ENCODE data around the gene ZNF891.

The ZNF891 gene

DNA sequence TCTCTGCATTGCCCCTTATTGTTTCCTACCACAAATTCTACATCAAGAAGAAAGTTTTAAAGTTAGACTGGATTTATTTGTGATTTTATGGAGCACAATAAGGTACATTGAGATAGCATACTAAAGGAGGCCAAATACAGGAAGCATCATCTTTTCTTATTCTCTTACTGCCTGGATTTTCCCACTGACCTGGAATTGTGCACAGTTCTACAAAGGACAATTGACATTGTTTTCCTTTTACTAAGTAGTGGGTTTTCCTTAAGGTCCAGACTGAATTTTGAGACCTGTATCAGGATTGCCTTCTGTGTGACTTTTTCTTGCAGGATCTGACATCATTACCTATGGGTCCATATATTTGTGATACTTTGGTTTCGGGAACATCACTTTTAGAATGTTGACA, 68.1 kb downstream of the ZNF891 start:
- H3K4me1 Mint-ChIP-seq = no peaks in the 10 kb centered on the region
- H3K27me3 Mint-ChIP-seq (ENCODE audit: low read depth) = peaks cover 4% of the 10 kb centered on the region
- TF ChIP-seq, protein P1, sequence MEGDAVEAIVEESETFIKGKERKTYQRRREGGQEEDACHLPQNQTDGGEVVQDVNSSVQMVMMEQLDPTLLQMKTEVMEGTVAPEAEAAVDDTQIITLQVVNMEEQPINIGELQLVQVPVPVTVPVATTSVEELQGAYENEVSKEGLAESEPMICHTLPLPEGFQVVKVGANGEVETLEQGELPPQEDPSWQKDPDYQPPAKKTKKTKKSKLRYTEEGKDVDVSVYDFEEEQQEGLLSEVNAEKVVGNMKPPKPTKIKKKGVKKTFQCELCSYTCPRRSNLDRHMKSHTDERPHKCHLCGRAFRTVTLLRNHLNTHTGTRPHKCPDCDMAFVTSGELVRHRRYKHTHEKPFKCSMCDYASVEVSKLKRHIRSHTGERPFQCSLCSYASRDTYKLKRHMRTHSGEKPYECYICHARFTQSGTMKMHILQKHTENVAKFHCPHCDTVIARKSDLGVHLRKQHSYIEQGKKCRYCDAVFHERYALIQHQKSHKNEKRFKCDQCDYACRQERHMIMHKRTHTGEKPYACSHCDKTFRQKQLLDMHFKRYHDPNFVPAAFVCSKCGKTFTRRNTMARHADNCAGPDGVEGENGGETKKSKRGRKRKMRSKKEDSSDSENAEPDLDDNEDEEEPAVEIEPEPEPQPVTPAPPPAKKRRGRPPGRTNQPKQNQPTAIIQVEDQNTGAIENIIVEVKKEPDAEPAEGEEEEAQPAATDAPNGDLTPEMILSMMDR (IDR thresholded peaks at IDR 0.05; ENCODE audit: unreplicated experiment in 3 of 3) = no peak
- H3K36me3 Mint-ChIP-seq (ENCODE audit: low read depth) = peaks cover 89% of the 10 kb centered on the region
- H3K4me3 Mint-ChIP-seq = no peak overlapping the region
- H3K9me3 Mint-ChIP-seq = peaks cover 86% of the 10 kb centered on the region
- H3K27ac Mint-ChIP-seq = no peak overlapping the region

DNA sequence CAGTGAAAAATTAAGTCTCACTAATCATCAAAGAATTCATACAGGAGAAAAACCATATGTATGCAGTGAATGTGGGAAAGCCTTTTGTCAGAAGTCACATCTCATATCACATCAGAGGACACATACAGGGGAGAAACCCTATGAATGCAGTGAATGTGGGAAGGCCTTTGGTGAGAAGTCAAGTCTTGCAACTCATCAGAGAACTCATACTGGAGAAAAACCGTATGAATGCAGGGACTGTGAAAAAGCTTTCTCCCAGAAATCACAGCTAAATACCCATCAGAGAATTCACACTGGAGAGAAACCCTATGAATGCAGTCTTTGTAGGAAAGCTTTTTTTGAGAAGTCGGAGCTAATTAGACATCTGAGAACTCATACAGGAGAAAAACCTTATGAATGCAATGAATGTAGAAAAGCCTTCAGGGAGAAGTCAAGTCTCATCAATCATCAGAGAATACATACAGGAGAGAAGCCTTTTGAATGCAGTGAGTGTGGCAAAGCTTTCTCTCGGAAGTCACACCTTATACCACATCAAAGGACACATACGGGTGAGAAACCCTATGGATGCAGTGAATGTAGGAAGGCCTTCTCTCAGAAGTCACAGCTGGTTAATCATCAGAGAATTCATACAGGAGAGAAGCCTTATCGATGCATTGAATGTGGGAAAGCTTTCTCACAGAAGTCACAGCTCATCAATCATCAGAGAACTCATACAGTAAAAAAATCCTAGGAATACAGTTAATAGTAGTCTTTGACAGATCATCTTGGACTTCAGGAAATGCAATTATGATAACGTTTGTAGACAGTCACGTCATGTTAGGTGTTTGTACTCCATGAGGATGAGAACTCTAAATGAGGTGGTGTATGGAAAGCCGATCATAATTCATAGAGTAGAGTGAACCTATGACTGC, 71.6 kb downstream of the ZNF891 start:
- no peaks in the 10 kb centered on the region for H3K4me1 Mint-ChIP-seq
- H3K36me3 Mint-ChIP-seq (ENCODE audit: low read depth) = peaks cover 99% of the 10 kb centered on the region
- H3K4me3 Mint-ChIP-seq = no peak overlapping the region
- H3K27me3 Mint-ChIP-seq (ENCODE audit: low read depth) = peaks cover 4% of the 10 kb centered on the region
- H3K27ac Mint-ChIP-seq = no peak overlapping the region
- H3K9me3 Mint-ChIP-seq = peaks cover 78% of the 10 kb centered on the region
- TF ChIP-seq, protein P1 (IDR thresholded peaks at IDR 0.05; ENCODE audit: unreplicated experiment in 3 of 3) = no peak

DNA sequence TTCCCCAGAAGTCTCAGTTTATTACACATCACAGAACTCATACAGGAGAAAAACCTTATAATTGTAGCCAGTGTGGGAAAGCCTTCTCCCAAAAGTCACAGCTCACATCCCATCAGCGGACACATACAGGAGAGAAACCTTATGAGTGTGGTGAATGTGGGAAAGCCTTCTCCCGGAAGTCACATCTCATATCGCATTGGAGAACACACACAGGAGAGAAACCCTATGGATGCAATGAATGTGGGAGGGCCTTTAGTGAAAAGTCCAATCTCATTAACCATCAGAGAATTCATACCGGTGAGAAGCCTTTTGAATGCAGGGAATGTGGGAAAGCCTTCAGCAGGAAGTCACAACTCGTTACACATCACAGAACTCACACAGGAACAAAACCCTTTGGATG, 72.6 kb downstream of the ZNF891 start:
- H3K9me3 Mint-ChIP-seq = peaks cover 78% of the 10 kb centered on the region
- no peak overlapping the region for H3K27ac Mint-ChIP-seq
- H3K4me3 Mint-ChIP-seq = peak overlapping the region in 1 of 3 experiments; percentile 27
- peaks cover 99% of the 10 kb centered on the region for H3K36me3 Mint-ChIP-seq (ENCODE audit: low read depth)
- no peaks in the 10 kb centered on the region for H3K4me1 Mint-ChIP-seq
- TF ChIP-seq, protein P1 (IDR thresholded peaks at IDR 0.05; ENCODE audit: unreplicated experiment in 3 of 3) = no peak
- peaks cover 4% of the 10 kb centered on the region for H3K27me3 Mint-ChIP-seq (ENCODE audit: low read depth)

All from nephron (organoid).